ENCODE data around the gene VAV1.

DNA sequence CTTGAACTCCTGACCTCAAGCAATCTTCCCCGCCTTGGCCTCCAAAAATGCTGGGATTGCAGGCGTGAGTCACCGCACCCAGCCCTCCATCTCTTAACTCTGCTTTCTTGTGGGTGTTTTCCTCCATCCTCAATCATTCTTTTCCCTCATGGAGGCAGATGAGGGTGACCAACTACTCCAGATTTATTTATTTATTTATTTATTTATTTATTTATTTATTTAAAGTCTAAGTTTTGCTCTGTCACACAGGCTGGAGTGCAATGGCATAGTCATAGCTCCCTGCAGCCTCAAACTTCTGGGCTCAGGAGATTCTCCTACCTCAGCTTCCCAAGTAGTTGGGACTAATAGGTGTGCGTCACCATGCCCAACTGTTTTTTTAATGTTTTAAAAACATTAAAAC is 14.9 kb downstream of the VAV1 start:
- no peak for TF ChIP-seq POLR2AphosphoS5 (IDR thresholded peaks at IDR 0.05; ENCODE audit: low read depth)
- TF ChIP-seq, protein P1, sequence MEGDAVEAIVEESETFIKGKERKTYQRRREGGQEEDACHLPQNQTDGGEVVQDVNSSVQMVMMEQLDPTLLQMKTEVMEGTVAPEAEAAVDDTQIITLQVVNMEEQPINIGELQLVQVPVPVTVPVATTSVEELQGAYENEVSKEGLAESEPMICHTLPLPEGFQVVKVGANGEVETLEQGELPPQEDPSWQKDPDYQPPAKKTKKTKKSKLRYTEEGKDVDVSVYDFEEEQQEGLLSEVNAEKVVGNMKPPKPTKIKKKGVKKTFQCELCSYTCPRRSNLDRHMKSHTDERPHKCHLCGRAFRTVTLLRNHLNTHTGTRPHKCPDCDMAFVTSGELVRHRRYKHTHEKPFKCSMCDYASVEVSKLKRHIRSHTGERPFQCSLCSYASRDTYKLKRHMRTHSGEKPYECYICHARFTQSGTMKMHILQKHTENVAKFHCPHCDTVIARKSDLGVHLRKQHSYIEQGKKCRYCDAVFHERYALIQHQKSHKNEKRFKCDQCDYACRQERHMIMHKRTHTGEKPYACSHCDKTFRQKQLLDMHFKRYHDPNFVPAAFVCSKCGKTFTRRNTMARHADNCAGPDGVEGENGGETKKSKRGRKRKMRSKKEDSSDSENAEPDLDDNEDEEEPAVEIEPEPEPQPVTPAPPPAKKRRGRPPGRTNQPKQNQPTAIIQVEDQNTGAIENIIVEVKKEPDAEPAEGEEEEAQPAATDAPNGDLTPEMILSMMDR (IDR thresholded peaks at IDR 0.05; ENCODE audit: insufficient read depth, low read length) = no peak
- no peak for TF ChIP-seq GABPA (IDR thresholded peaks at IDR 0.05; ENCODE audit: low read depth)
- TF ChIP-seq, protein P2, sequence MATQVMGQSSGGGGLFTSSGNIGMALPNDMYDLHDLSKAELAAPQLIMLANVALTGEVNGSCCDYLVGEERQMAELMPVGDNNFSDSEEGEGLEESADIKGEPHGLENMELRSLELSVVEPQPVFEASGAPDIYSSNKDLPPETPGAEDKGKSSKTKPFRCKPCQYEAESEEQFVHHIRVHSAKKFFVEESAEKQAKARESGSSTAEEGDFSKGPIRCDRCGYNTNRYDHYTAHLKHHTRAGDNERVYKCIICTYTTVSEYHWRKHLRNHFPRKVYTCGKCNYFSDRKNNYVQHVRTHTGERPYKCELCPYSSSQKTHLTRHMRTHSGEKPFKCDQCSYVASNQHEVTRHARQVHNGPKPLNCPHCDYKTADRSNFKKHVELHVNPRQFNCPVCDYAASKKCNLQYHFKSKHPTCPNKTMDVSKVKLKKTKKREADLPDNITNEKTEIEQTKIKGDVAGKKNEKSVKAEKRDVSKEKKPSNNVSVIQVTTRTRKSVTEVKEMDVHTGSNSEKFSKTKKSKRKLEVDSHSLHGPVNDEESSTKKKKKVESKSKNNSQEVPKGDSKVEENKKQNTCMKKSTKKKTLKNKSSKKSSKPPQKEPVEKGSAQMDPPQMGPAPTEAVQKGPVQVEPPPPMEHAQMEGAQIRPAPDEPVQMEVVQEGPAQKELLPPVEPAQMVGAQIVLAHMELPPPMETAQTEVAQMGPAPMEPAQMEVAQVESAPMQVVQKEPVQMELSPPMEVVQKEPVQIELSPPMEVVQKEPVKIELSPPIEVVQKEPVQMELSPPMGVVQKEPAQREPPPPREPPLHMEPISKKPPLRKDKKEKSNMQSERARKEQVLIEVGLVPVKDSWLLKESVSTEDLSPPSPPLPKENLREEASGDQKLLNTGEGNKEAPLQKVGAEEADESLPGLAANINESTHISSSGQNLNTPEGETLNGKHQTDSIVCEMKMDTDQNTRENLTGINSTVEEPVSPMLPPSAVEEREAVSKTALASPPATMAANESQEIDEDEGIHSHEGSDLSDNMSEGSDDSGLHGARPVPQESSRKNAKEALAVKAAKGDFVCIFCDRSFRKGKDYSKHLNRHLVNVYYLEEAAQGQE (IDR thresholded peaks at IDR 0.05; ENCODE audit: insufficient replicate concordance, low read depth) = no peak

All from HL-60 (cell line).